NCI-H1417 treated with DMSO at 0.1 percent for 48 hours (cell line): ENCODE data around the gene CHST13.

Experiments used
- DNase-seq: peaks from one replicate; lab custom pipeline; 2025; lab: John Stamatoyannopoulos, UW

Gene CHST13

GRCh38 chr3:126488185-126488584 lies 35.8 kb upstream of the CHST13 start:
- DNase-seq = no peak

- DNase-seq = no peak
These were observed 34.9 kb upstream of the CHST13 start for GRCh38 chr3:126488886-126489569.

- no peak for DNase-seq
These were observed 33.3 kb upstream of the CHST13 start for GRCh38 chr3:126490619-126491018.

- DNase-seq = no peak
These were observed 32.5 kb upstream of the CHST13 start for GRCh38 chr3:126491221-126492013.

GRCh38 chr3:126493051-126493450 lies 30.9 kb upstream of the CHST13 start:
- DNase-seq = no peak

- DNase-seq = no peak
These were observed 30.2 kb upstream of the CHST13 start for GRCh38 chr3:126493739-126494138.

GRCh38 chr3:126494204-126494969 lies 29.6 kb upstream of the CHST13 start:
- DNase-seq = no peak

- DNase-seq = no peak
These were observed 29.1 kb upstream of the CHST13 start for GRCh38 chr3:126494970-126495230.

GRCh38 chr3:126495786-126496185 lies 28.2 kb upstream of the CHST13 start:
- DNase-seq = no peak

- no peak for DNase-seq
These were observed 26.8 kb upstream of the CHST13 start for GRCh38 chr3:126496894-126497850.

- DNase-seq = no peak
These were observed 26.0 kb upstream of the CHST13 start for GRCh38 chr3:126497956-126498355.

GRCh38 chr3:126498461-126498860 lies 25.5 kb upstream of the CHST13 start:
- DNase-seq = no peak

GRCh38 chr3:126498929-126499328 lies 25.0 kb upstream of the CHST13 start:
- DNase-seq = no peak

GRCh38 chr3:126499401-126499800 lies 24.6 kb upstream of the CHST13 start:
- DNase-seq = no peak

GRCh38 chr3:126500016-126500415 lies 23.9 kb upstream of the CHST13 start:
- no peak for DNase-seq

GRCh38 chr3:126501054-126501453 lies 22.9 kb upstream of the CHST13 start:
- DNase-seq = no peak

GRCh38 chr3:126501736-126502135 lies 22.2 kb upstream of the CHST13 start:
- DNase-seq = no peak

GRCh38 chr3:126502656-126503055 lies 21.3 kb upstream of the CHST13 start:
- no peak for DNase-seq

- DNase-seq = no peak
These were observed 20.3 kb upstream of the CHST13 start for GRCh38 chr3:126503701-126504100.

GRCh38 chr3:126507886-126508285 lies 16.1 kb upstream of the CHST13 start:
- no peak for DNase-seq

GRCh38 chr3:126508564-126508964 lies 15.4 kb upstream of the CHST13 start:
- DNase-seq = no peak
